Glutamatergic neuron (in vitro differentiated cells): Measurements from ENCODE around the gene PITX3. TPM values are rescaled to one million over a fixed set of nuclear protein-coding genes. Genes with fewer than 3 reads are reported as not detected.

Experiments used
- DNase-seq: peaks from one replicate; pipeline ENCODE4 v3.0.0; 2022
- H3K27ac Mint-ChIP-seq: one replicate; pipeline ENCODE4 v1.8.0; 2020; ENCODE audit warnings: mild to moderate bottlenecking, mixed read lengths, inconsistent platforms; ENCODE audit not compliant: unreplicated experiment
- H3K27me3 Mint-ChIP-seq: one replicate; pipeline ENCODE4 v1.8.0; 2020; ENCODE audit warnings: mild to moderate bottlenecking, moderate library complexity, mixed read lengths, inconsistent platforms; ENCODE audit not compliant: unreplicated experiment
- H3K36me3 Mint-ChIP-seq: one replicate; pipeline ENCODE4 v1.8.0; 2020; ENCODE audit warnings: mild to moderate bottlenecking, mixed read lengths, inconsistent platforms; ENCODE audit not compliant: unreplicated experiment
- H3K4me1 Mint-ChIP-seq: one replicate; pipeline ENCODE4 v1.8.0; 2020; ENCODE audit warnings: mild to moderate bottlenecking, low read depth, mixed read lengths, inconsistent platforms; ENCODE audit not compliant: unreplicated experiment
- H3K4me3 Mint-ChIP-seq: one replicate; pipeline ENCODE4 v1.8.0; 2020; ENCODE audit warnings: mild to moderate bottlenecking, mixed read lengths, inconsistent platforms; ENCODE audit not compliant: unreplicated experiment
- H3K9me3 Mint-ChIP-seq: one replicate; pipeline ENCODE4 v1.8.0; 2020; ENCODE audit warnings: mild to moderate bottlenecking, moderate library complexity, mixed read lengths, inconsistent platforms; ENCODE audit not compliant: unreplicated experiment
- CTCF ChIP-seq: fragments of 200-600 bp; sonication (generic); IDR thresholded peaks from one replicate; pipeline ENCODE4 v1.5.0; 2021; ENCODE audit not compliant: partially characterized antibody, unreplicated experiment
- total RNA-seq: library from RNA; stranded (reverse); fragmentation: NEBNext Ultra II Directional; extraction: Animal tissue kit (Norgen Biotek cat#: 25700); gene quantifications from one replicate; pipeline ENCODE4 v1.2.1, GENCODE V29; 2021; ENCODE audit not compliant: unreplicated experiment

The PITX3 gene
- total RNA-seq, 1 donor from 2014 or later = not detected

- no peak overlapping the region for H3K27ac Mint-ChIP-seq
- H3K4me1 Mint-ChIP-seq = no peaks in the 10 kb centered on the region
- peaks cover 5% of the 10 kb centered on the region for H3K9me3 Mint-ChIP-seq
- DNase-seq = no peak
- H3K4me3 Mint-ChIP-seq = no peak overlapping the region
- no peaks in the 10 kb centered on the region for H3K36me3 Mint-ChIP-seq
- no peaks in the 10 kb centered on the region for H3K27me3 Mint-ChIP-seq
- no peak for TF ChIP-seq CTCF
Measured at GRCh38 chr10:102211615-102212299, 29.6 kb downstream of the PITX3 start.

GRCh38 chr10:102208311-102209035 is 32.8 kb downstream of the PITX3 start:
- peaks cover 1% of the 10 kb centered on the region for H3K27me3 Mint-ChIP-seq
- no peak overlapping the region for H3K27ac Mint-ChIP-seq
- H3K36me3 Mint-ChIP-seq = peaks cover 2% of the 10 kb centered on the region
- TF ChIP-seq CTCF = no peak
- no peak overlapping the region for H3K4me3 Mint-ChIP-seq
- peaks cover 6% of the 10 kb centered on the region for H3K9me3 Mint-ChIP-seq
- DNase-seq = no peak
- no peaks in the 10 kb centered on the region for H3K4me1 Mint-ChIP-seq

GRCh38 chr10:102202386-102202785 is 38.9 kb downstream of the PITX3 start:
- H3K4me1 Mint-ChIP-seq = no peaks in the 10 kb centered on the region
- H3K9me3 Mint-ChIP-seq = peaks cover 13% of the 10 kb centered on the region
- TF ChIP-seq CTCF = no peak
- peaks cover 21% of the 10 kb centered on the region for H3K36me3 Mint-ChIP-seq
- H3K27me3 Mint-ChIP-seq = peaks cover 1% of the 10 kb centered on the region
- no peak overlapping the region for H3K27ac Mint-ChIP-seq
- H3K4me3 Mint-ChIP-seq = no peak overlapping the region
- no peak for DNase-seq

DNA sequence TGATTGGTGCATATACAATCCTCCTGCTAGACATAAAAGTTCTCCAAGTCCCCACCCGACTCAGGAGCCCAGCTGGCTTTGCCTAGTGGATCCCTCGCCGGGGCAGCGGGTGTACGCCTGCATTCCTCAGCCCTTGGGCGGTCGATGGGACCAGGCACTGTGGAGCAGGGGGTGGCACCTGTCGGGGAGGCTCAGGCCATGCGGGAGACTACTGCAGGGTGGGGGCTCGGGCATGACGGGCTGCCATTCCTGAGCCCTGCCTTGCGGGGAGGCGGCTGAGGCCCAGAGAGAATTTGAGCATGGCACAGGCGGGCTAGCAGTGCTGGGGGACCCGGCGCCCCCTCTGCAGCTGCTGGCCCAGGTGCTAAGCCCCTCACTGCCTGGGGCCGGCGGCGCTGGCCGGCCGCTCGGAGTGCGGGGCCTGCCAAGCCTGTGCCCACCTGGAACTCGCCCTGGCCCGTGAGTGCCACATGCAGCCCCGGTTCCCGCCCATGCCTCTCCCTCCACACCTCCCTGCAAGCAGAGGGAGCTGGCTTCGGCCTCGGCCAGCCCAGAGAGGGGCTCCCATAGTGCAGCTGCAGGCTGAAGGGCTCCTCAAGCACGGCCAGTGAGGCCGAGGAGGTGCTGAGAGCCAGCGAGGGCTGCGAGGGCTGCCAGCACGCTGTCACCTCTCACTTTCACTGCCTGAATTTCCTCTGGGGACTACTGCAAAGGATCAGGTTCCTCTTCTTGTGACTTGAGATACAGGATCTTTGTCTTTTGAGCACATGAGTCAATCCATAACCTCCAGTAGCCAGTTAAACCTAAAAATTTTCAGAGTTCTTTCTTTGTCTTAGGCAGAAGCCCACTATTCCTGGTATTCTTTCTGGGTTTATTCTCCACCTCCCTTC is 40.3 kb downstream of the PITX3 start:
- Mint-ChIP-seq H3K27me3 (peaks cover 1% of the 10 kb centered on the region), H3K36me3 (peaks cover 21% of the 10 kb centered on the region), H3K27ac (no peak overlapping the region), H3K9me3 (peaks cover 15% of the 10 kb centered on the region), H3K4me3 (no peak overlapping the region), H3K4me1 (no peaks in the 10 kb centered on the region)
- TF ChIP-seq CTCF = no peak
- no peak for DNase-seq
